Stimulated activated CD4-positive, alpha-beta T cell treated with anti-CD3 and anti-CD28 coated beads, Interleukin-12 subunit alpha, Interleukin-12 subunit beta, amount 100 ng/mL, for 48 hours (primary cell): ENCODE results near the gene ABLIM3.
A peak's percentile ranks its signal among the peaks of the same experiment; 100 is the strongest.

ENCODE experiments used
- DNase-seq, 3 donors: peaks; one replicate each; pipeline ENCODE4 v3.0.0-alpha.2; 2020; ENCODE audit warnings: low read depth in 2 of 3, low spot score in 1 of 3

Gene ABLIM3

DNA sequence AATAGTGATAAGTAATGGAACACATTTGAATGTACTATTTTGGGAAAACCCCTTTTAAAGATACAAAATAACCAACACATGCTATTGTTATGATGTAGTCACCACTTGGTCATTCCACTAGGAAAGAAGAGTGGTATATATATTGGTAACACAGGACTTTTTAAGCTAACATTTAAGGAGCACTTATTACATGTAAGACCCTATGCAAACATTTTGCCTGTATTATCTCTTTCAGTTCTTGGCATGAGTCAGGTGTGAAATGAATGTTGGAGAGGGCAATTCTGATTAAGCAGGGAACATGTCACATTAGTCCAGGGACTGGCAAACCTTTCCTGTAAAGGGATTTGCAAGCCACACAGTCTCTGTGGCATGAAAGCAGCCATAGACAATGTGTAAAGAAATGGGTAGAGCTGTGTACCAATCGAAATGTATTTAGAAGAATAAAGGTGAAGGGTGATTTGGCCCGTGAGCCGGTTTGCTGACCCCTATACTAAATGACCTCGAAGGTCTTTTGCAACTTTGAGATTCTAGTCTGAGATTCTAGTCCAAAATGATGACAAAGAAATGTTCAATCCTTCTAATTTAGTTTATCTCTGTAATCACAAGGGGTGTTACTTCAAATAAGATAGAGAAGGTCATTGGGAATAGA is 15.3 kb downstream of the ABLIM3 start:
- DNase-seq: no peak

DNA sequence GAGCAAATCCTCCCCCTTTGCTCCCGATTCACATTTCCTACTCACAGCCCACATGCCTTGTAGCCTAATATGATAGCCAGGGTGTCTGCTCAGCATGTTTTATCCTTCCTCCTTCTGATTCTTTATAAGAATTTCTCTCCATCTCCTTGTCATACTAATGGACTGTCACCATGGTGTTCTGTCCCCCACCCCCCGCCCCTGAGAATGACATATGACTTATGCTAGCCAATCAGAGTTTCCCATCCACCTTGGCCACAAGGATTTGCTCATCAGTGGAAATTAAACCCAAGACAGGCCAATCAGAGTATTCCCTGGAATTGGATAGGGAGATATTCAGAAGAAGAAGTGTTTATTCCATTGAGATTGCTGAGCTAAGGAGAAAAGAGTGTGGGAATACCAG is 16.0 kb downstream of the ABLIM3 start:
- no peak for DNase-seq

DNA sequence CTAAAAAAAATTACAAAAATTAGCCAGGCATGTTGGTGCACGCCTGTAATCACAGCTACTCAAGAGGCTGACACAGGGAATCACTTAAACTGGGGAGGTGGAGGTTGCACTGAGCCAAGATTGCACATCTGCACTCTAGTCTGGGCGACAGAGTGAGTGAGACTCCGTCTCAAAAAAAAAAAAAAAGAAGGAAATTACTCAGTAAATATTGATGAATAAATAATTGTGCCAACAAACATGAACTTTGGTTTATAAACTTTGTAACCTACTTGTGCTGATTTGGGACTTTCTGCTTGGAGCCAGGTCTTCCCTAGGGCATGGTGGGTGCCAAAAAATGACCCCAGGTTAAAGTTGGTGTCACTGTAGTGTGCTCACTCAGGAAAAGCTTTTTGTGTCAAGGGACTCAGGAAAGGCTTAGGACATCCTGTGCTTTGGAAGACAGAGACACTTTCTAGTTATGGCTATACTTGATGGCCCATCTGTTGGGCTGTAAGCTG is 19.0 kb downstream of the ABLIM3 start:
- DNase-seq: no peak

DNA sequence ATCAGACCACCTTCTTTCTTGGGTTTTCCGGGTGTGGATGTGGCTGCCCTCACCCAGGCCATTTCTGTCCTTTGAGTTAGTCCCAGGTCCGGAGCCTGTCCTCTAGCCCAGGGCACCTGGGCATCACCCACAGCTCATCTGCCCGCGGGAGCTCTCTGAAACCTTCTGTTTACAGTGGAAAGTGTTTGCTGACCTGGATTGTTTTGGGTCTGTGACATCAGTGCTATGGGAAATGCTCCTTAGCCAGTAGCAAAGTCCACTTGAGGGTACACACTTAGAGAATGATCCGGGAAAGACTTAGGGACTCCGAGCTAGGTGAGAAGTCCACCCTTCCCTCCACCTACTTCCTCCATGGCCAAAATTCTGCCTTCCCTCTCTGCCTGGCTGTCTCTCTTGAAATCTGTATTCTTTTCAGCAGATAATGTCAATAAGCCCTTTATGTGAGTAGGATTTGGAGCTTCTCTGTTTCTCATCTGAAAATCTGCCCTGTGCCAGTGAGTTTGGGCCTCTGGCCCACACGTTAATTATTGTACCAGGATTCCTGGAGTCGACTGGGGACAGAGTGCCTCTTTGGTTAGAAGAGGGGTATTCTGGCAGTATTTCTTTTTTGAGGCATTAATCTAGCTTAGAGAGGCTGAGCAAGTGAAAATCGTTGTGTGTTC is 19.9 kb downstream of the ABLIM3 start:
- DNase-seq: no peak

DNA sequence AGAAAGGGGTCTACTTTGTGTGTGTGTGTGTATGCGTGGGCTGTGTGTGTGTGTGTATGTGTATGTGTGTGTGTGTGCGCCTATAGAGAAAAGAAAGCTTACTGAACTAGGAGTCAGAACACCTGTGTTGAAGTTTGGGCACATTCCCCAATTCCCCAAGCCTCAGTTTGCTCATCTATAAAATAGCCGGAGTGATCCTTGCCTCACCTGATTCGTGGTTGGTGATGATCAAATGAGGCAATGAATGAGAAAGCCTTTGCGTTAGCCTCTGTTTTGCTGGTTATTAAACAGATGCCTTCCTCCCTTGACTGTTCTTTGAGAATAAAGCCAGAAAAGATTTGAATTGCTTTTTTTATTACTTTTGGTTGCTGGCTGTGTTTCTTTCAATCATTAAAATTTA is 20.6 kb downstream of the ABLIM3 start:
- no peak for DNase-seq

DNA sequence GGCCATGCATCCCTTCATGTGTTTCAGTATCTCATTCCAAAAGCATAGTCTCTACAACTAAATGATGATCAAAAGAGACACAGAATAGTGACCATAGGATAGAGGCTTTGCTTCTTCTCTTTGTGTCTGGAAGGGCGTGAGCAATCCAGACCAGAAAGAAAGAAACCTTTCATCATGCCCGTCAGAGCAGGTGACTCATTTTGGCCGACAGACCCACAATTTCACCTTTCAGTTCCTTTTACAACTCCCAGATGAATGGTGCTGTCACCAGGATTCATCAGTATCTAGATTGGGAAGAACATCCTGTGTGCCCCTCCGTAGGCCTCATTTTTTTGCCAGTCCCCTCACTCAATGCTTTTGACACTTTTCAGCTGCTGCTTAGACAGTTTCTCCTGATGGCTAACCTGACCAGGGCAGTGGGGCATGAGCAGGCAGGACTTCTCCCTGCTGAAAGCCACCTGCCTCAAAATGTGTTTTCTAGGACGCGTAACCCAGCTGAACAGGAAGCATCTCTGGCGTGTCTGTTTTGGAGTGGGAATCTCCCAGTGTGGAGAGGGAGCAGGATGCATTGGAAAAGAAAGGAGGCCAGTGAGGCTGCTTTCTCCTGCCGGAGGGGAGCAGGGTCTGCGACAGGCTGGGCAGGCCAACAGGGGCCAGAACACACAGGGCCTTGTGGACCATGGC is 21.2 kb downstream of the ABLIM3 start:
- no peak for DNase-seq

DNA sequence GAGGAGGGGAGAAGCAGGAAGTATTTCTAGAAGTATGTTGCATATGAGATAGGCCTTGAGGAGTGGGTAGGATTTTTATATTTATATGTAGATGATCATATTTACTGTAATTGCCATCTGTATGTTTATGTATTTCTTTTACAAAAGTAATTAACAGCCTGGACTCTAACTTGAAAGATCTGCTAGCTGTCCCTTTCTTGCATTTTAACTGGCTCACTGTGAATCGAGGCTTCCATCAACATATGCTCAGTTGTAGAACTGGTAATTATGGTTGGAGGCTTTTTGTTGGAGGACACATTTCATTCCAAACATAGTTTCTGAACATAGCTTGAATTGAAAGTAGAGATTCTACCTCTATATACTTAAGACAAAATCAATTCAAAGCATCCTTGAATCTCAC is 23.4 kb downstream of the ABLIM3 start:
- DNase-seq: no peak

DNA sequence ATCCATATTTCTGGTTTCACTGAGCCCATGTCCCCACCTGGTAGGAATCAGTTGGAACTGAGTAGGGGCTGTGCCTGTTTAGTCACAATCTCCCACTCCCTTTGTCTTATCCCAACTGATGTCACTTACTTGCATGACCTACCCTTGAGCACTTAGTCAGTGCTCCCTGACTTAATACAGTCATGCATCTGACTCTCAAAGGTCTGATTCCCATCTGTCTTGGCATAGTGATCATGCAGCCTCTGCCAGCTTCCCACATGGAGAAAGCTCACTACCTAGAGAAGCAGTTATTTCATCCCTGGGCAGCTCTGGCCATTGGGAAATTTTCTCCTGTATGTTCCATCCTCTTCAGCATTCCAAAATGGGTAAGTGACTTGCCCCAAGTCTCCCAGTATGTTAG is 24.8 kb downstream of the ABLIM3 start:
- no peak for DNase-seq

DNA sequence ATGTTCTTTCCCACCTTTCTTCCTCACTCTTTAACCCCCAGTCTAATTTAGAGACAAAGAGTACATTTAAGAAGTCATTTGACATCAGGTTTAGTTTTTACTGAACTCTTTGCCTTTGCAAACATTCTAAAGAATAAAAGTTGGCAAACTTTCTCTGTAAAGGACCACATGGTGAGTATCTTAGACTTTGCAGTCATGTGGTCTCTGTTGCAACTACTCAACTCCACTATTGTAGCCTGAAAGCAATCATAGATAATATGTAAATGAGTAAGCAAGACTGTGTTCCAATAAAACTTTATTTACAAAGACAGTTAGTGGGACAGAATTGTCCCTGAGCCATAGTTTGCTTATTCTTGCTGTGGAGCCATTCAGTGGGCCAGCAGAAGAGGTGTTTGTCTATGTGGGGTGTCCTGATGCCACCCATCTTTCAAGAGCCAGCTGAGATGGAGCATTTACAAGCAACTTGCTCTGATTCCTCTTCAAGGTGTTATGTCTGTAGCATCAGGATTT is 25.4 kb downstream of the ABLIM3 start:
- no peak for DNase-seq

DNA sequence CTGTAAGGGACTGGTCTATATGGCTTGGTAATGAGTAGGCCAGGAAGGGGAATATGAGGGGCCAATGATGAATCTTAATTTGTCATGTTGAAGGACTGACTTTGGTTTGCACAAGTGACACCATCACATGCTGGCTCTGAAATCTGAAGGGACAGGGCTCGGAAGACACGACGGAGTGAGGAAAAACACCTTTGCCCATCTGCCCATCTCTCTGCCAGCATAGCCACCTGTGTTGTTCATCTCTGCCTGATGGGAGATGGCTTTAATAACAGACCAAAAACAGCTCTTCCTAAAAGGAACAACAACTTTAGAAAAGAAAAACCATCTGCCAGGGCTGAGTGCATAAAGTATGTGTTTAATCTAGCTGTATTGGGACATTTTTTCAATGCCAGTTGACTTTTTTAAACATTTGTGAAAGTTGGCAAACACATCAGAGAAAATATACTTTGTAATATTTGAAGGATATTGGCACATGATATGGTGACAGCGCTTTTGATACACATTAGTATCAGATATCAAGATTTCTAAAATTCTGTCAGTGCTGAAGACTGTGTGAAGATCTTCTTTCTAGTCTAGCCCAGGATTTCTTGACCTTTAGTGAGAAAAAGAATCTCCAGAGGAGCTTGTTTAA is 27.1 kb downstream of the ABLIM3 start:
- no peak for DNase-seq

DNA sequence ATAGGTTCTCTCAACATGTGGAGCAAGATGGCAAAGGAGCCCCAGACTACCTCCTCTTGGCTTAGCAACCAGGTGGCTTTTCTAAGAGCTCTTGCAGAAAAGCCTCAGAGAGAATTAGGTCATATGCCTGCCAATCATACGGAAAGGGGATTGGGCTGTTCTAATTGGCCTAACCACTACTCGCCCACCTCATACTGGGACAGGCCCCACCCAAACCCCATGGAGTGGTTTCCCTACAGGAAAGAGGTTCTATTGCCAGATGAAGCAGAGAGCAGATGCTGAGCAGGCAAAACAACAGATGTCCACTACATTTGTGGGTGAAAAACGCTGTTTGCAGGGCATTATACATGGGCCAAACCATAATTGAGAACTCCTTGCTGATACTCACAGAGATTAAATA is 29.0 kb downstream of the ABLIM3 start:
- DNase-seq: no peak

DNA sequence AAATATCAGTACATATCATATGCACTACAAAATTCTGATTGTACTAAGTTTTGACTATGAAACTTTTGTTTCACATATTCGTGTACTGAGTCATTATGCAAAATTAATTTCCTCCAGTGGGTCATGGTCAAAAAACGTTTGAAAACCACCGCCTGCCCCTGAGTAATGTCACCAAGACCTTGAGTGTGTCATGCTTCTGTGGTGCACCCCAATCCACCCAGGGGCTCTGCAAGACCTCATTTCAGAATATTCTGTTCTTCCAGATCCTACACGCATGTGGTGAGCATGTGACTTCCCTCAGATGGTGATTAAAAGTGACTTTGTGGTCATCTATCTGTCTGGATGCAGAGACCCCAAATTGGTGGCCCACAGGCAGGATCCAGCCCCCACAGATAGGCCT is 31.0 kb downstream of the ABLIM3 start:
- peak in 2 of 3 donors; percentile 8 to 13 for DNase-seq

DNA sequence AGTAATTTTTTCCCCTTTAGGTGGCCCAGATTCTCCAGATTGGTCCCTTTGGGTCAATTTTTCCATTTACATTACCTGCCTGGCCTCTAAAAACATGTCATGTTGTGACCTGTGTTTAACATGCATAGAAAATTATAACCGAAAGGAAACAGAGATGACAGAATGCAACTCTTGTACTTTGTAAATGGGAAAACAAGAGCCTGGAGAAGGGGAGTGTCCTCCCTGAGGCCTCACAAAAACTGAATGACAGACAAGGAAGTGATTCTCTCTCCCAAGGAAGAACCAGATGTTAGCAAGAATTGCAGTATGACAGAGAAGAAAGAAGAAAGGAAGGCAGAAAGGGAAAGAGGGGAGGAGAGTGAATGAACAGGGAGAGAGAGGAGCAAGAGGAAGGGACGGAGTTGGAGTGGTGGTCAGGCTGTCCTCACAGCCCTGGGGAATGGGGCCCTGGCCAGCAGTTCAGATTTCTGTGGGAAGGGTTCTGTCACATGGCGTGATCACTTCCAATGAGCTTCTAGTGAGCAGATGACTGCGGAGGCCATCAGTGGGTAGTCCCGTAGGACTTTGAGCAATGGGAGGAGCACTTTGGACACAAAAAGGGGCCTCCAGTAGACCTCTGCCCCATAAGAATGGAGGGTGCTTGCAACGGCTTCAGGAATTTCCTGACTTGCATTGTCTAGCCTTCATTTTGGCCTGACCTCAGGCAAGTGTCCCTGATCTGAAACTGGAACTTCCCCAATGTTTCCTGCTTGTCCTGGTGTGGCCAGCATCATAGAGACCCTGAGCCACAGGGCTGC is 31.6 kb downstream of the ABLIM3 start:
- DNase-seq: no peak

DNA sequence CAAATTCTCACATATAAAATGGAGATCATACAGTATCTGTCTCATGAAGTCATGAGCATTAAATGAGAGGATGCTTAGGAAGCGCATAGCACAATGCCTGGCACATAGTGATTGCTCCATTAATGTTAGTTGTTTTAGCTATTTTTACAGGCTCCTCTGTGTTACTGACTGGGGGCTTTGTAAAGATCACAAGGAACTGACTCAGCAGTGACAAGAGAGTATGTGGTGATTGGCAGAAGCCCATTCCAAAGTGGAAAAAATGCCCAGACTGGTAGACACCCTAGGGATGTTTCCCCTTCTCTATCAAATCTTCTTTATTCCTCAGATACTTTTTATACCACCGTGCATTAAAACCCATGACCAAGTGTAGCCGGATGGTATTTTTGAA is 33.5 kb downstream of the ABLIM3 start:
- DNase-seq: no peak

DNA sequence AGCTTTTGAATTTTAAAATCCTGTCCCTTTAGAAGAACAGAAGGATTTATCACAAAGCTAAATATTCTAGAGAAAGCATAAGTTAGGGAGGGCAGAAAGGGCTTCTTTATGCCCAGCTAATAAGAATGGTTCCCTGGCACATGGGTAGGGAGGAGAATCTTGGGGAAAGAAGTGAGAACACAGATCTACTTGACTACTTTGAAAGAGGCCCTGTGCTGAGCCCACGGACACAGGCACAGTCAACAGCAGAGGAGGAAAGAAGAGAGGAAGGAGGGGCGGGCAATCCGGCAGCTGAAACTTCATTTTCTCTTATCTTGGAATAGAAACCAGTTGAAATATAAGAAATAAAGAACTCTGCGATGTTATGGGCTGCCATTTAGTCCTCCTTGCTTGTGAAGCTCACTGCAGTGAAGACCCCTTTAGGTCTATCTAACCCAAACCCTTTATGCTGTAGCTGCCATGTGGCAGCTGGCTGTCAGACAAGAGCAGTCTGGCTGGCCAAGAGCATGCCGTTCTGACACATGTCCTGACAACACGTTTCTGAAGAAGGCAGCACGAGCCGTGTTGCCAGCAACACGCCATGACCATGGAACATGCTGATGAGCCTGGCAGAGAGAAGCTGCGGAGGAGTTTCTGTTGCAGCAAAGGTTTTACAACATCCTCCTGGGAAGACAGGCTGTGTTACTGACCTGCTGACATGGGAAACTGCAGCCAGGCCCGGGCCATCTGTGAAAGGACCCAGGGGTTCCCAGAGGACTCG is 34.2 kb downstream of the ABLIM3 start:
- DNase-seq: no peak

DNA sequence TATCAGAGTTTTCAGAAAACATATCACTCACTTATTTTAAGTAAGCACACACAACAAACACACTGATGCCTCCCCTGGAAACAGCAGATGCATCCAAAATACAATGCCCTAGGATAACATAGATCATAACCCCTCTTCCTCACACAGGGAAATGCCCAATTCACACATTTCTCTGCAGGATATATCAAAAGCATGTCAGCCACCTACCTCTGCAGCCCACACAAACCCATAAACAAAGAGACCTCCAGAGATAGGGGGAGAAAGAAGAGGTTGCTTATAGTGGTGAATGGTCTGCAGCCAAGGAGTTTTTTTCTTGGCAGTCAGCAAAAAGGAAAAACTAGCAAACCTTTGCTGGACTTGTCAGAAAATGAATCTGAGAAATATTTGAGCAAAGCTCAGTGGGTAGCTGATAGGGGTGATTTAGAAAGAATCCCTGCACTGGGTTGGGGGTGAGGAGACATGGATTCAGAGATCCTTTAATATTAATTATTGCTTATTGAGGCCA is 36.1 kb downstream of the ABLIM3 start:
- no peak for DNase-seq

DNA sequence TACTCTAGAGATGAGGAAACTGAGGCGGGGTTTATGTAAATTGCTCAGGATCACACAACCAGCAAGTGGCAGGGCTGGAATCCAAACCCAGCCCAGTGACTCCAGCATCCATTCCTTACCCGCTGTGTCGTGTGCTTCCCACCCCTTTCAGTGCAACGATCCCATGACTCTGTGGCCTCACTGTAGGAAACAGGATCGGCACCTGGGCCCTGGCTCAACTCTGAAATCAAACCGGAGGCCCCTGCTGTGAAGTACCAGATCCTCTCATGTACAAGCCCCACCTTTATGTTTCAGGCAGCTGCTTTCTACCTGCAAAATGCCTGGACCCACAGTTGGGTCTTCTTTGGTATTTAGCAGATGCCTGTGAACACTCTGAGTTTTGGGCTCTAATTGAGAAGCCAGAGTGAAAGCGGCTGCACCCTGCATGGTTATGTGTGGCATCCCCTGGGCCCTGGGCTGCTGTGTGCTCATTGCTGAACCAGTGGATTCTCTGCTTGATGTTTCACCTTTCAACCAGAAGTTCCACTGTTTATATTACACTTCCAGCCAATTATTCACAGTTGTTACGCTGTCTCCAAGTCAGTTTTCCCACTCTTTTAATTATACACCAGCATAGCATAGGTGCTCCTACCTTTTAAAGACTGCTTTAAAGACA is 36.7 kb downstream of the ABLIM3 start:
- no peak for DNase-seq

DNA sequence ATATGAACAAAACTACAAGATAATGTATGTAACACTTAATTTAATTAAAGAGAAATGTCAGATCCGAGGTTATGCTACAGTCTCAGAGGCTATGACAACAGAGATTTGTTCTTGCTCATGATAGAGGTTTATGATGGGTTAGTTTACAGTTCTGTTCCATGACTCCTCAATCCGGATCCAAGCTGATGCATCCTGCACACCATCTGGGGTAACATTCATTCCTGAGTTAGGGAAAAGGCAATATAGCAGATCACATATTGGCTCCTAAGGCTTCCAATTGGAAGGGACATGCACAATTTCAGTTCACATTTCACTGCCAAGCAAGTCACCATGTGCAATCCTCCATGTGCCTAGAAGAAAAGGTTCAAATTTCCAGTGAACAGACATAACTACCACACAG is 40.4 kb downstream of the ABLIM3 start:
- no peak for DNase-seq

DNA sequence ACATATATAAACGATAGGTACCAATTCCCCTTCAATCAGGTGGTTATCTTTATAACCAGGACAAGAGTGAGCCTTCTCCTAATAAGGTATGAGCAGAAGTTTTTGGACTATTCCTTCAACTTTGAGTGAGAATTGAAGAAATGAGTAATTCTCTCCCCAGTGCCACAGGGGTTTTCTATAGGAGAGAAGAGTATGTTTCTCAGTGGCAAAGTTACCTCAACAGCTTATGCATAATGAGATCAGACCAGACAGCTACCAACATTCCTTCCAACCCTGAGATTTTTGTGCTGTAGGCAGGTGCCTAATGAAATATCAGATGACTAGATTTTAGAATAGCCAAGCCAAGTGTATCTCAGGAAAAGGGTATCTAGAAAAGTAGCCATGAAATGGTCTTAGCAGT is 40.9 kb downstream of the ABLIM3 start:
- no peak for DNase-seq

DNA sequence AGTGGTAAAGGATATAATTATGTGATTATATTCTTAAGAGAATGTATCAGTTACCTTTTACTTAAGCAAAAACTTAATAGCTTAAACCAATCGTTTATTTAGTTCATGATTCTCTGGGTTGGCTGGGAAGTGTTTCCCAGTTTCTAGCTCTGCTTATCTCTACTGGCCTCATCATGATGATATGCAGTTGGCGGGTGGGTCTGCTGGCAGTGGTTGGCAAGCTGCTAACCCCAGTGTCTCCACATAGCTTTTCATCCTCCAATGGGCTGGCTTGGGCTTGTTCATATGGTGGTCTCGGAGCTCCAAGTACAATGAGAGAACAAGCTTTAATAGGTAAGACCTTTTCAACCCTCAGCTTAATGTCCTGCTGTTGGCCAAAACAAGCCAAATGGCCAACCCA is 43.8 kb downstream of the ABLIM3 start:
- no peak for DNase-seq
